ENCODE data around the gene SH3BP1. TPM values are rescaled to one million over a fixed set of nuclear protein-coding genes. Genes with fewer than 3 reads are reported as not detected.

The SH3BP1 gene
- total RNA-seq, 1 experiment from 2014 or later, result 0.95 TPM

DNA sequence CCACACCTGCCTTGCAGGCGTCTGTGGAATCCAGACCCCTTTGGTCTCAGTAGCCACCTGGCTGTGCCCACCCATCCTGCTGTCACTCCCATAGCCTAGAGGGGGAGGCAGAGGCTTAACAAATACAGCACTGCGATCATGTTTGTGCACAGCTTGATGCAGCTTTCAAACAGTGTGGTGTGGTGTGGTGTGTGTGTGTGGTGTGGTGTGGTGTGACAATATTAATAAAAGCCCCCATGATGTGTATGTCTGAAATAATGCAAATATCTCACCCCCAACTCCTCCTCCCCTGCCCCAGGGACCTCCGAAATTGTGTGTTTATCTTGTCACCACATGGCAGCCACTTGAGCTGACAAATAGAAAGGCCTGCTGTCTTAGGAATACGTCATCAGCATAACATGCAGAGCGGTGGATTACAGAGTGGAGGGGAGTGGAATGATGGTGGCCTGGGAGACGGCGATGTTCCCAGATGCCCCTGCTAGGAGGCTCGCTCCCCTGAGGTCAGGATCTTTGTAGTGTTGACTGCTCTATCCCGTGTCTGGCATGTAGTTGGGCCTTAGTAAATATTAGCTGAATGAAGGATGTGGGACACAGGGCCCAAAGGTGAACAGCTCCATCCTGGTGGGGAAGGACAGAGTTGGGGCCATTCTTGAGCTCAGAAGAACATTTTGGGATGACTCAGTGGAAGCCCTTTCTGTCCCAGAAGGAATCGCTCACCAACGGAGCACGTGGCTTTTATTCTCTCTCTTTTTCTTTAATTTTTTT lies 21.9 kb downstream of the SH3BP1 start:
- Histone ChIP-seq H3K9me3 (no peaks in the 10 kb centered on the region), H3K36me3 (peaks cover 17% of the 10 kb centered on the region), H3K4me3 (peak overlapping the region; percentile 0; the same call in 1 of the 2 replicates), H3K27me3 (no peaks in the 10 kb centered on the region)
- DNase-seq, result no peak

- H3K36me3 ChIP-seq, result peaks cover 22% of the 10 kb centered on the region
- no peak overlapping the region for H3K4me3 ChIP-seq
- H3K9me3 ChIP-seq, result no peaks in the 10 kb centered on the region
- no peaks in the 10 kb centered on the region for H3K27me3 ChIP-seq
- no peak for DNase-seq
These were observed 22.6 kb downstream of the SH3BP1 start for GRCh38 chr22:37662039-37662438.

DNA sequence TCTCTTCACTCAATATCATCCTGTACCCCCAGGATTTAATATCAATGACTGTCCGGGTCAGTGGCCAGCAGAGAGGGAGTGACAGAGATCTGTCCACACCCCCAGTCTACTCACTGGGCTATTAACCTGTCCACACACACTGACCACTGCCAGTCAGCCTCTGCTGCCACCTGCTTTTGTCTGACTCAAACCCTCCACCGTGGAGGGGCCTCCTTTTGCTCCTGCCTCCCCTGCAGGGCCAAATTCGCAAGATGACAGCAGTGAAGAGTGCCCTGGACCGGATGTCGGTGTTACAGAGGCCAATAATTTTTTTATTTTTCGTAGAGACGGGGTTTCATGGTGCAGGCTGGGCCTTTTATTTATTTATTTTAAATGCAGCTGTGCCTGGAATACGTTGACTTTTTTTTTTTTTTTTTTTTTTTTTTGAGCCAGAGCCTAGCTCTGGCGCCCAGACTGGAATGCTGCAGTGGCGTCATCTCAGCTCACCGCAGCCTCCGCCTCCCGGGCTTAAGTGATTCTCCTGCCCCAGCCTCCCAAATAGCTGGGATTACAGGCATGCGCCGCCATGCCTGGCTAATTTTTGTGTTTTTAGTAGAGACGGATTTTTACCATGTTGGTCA lies 24.2 kb downstream of the SH3BP1 start:
- H3K36me3 ChIP-seq, result peaks cover 23% of the 10 kb centered on the region

GRCh38 chr22:37664249-37665101 lies 25.0 kb downstream of the SH3BP1 start:
- no peak for DNase-seq
- Histone ChIP-seq H3K27me3 (no peaks in the 10 kb centered on the region), H3K4me3 (no peak overlapping the region), H3K36me3 (peaks cover 23% of the 10 kb centered on the region), H3K9me3 (no peaks in the 10 kb centered on the region)

More for the DNA sequence above, 24.2 kb downstream of the SH3BP1 start:
- Histone ChIP-seq H3K4me3 (no peak overlapping the region), H3K9me3 (no peaks in the 10 kb centered on the region), H3K27me3 (no peaks in the 10 kb centered on the region)
- no peak for DNase-seq

DNA sequence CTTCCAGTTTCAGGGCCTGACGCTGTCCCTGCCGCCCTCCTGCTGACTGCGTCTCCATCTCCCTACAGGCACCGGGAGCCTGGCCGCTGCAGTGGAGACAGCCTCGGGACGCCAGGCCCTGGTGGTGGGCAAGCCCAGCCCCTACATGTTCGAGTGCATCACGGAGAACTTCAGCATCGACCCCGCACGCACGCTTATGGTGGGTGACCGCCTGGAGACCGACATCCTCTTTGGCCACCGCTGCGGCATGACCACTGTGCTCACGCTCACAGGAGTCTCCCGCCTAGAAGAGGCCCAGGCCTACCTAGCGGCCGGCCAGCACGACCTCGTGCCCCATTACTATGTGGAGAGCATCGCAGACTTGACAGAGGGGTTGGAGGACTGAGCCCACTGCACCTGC lies 26.0 kb downstream of the SH3BP1 start:
- Histone ChIP-seq H3K4me3 (no peak overlapping the region), H3K27me3 (no peaks in the 10 kb centered on the region), H3K9me3 (no peaks in the 10 kb centered on the region), H3K36me3 (peaks cover 23% of the 10 kb centered on the region)
- DNase-seq, result no peak

DNA sequence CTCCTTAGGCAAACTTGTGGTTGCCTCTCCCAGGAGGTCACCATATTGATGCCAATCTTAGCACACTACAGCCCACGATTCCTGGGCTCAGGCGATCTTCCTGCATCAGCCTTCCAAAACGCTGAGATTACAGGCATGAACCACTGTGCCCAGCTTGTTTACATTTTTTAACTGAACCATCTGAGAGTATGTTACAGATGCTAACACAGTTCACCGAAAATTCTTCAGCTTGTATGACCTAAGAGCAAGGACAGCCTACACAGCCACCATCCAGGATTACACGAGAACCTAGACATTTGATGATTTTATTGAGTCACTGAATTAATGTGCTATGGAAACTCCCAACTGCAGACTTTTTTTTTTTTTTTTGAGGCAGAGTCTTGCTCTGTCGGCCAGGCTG lies 30.1 kb downstream of the SH3BP1 start:
- H3K4me3 ChIP-seq, result no peak overlapping the region

GRCh38 chr22:37672206-37672919 lies 32.9 kb downstream of the SH3BP1 start:
- no peak for DNase-seq
- H3K9me3 ChIP-seq, result no peaks in the 10 kb centered on the region
- H3K27me3 ChIP-seq, result no peaks in the 10 kb centered on the region
- H3K36me3 ChIP-seq, result peaks cover 15% of the 10 kb centered on the region
- no peak overlapping the region for H3K4me3 ChIP-seq

More for the DNA sequence above, 30.1 kb downstream of the SH3BP1 start:
- no peaks in the 10 kb centered on the region for H3K9me3 ChIP-seq
- H3K27me3 ChIP-seq, result no peaks in the 10 kb centered on the region
- DNase-seq, result no peak
- H3K36me3 ChIP-seq, result peaks cover 14% of the 10 kb centered on the region

GRCh38 chr22:37672920-37673455 lies 33.5 kb downstream of the SH3BP1 start:
- Histone ChIP-seq H3K27me3 (no peaks in the 10 kb centered on the region), H3K9me3 (no peaks in the 10 kb centered on the region), H3K36me3 (peaks cover 19% of the 10 kb centered on the region), H3K4me3 (no peak overlapping the region)
- DNase-seq, result no peak

DNA sequence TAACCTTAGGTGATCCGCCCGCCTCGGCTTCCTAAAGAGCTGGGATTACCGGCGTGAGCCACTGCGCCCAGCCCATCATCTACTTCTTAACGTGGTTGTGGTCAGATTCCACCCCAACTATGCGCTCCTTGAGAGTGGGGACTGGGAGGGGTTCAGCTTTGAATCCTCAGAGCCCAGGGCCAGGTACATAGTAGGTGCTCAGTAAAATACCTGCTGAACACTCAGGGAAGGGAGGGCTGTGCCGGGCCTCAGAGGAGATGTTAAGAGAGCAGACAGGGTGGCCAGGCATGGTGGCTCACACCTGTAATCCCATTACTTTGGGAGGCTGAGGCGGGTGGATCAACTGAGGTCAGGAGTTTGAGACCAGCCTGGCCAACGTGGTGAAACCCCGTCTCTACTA lies 34.8 kb downstream of the SH3BP1 start:
- no peak for DNase-seq

DNA sequence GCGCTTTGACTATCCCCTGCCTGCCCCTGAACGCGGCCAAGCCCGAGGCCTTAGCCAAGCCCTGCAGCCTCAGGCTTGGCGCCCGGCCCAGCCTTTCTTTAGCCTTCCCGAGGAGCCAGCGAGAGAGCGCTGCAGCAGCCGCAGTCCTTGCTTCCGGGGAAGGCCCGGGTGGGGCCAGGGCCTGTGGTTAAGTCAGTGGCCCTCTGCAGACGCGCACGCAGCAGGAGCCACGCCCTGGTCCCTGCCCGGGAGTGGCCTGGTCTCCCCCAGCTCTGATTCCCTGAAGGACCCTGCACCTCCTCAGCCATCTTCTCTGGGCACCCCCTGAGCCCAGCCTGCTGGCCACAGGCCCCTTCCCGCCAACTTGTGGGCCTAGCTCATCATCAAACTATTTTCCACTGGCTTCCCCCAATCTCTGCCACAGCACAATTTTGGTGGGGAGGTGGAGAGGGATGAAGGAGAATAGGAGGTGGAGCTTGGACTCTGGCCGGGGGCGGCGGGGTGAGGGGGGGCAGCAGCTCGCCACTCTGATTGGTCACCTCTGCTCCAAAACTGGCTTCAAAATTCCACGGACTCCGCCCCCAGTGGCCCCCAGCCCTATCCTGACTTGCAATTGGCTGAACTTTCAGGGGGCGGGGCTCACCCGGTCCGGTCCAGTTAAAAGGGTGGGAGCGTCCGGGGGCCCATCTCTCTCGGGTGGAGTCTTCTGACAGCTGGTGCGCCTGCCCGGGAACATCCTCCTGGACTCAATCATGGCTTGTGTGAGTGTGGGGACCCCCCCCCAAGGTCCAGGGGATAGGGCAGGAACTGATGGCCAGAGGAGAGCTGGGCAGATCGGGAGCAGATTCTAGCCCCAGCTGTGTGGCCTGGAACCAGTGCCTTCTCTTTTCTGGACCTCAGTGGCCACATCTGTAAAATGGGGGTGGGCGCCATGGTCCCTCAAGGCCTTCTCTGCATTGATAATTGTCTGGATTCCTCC lies 35.8 kb downstream of the SH3BP1 start, which contains the start of gene LGALS1:
TSS of gene LGALS1 (plus strand) at position 686 of the 979 bp plus-strand sequence. CDS start at position 753, 67 bp downstream.
- no peaks in the 10 kb centered on the region for H3K9me3 ChIP-seq
- no peaks in the 10 kb centered on the region for H3K27me3 ChIP-seq
- H3K4me3 ChIP-seq, result peak within 1 kb of the TSS; percentile 82
- peaks cover 40% of the 10 kb centered on the region for H3K36me3 ChIP-seq
- peak; percentile 99 for DNase-seq

More for the DNA sequence above, 34.8 kb downstream of the SH3BP1 start:
- H3K36me3 ChIP-seq, result peaks cover 31% of the 10 kb centered on the region
- no peak overlapping the region for H3K4me3 ChIP-seq
- H3K27me3 ChIP-seq, result no peaks in the 10 kb centered on the region
- H3K9me3 ChIP-seq, result no peaks in the 10 kb centered on the region

DNA sequence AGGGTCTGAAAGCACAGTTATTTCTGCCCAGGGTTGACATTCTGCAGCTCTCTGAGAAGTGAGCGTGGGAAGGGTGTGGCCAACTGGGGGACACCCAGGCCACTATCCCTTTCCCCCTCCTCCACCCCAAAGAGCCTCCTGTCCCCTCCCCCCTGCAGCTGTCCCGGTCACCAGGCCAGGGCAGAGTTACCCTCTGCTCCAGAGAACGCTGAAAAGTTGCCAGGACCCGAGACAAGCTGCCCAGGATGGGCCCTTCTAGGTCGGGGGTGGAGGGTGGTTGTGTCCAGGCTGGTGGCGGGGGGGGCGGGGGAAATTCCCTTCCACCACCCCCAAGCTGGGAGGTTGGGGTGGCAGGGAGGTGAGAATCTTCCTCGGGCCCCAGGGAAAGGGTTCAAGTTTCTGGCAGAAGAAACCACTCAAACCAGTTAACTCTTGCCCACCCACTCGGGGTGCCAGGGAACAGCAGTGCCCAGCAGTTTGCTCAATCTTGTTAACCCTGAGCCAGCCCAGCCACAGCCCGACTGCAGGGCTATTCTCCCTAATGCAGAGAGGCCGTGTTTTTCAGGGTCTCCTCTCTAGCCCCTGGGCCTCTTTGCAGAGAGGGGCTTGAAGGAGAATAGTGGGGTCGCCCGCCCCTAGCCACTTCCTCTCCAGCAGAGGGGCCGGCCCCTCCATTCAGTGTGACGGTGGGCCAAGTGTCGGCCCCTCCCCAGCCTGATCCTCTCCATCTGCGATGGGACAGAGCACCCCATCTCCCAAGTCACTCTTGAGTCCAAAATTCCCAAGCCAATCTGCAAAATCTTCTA lies 36.7 kb downstream of the SH3BP1 start:
- Histone ChIP-seq H3K36me3 (peaks cover 40% of the 10 kb centered on the region), H3K27me3 (no peaks in the 10 kb centered on the region), H3K4me3 (peak overlapping the region; percentile 82), H3K9me3 (no peaks in the 10 kb centered on the region)
- peak; percentile 69 for DNase-seq

DNA sequence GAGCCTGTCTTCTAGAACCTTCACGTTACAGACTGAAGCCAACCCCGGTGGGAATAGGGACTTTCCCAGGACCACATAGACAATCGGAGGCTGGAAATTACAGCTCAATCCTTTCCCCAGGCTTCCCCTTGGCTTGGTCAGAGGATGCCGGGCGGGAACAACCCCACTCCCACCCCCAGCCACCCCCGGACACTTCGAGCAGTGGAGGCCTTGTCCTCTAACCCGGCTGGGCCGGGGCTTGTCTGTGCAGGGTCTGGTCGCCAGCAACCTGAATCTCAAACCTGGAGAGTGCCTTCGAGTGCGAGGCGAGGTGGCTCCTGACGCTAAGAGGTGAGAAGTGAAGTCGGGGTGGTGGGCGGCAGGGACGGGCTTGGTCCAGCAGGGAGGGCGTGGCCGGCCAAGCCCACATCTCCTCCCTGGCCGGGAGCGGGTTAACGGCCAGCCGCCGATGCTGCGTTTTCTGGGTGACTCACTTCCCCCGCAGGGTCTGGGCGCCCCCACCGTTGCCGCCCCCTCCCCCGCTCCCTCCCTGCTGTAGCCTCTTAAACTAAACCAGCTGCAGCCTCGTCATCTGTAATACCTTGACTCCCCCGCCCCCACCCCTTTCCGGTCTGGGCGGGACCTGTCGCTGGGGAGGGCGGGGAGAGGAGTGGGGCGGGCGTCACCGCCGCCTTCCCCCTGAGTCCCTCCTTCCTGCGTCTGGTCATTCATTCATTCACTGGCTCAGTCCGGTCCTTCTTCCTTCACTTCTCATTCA lies 37.4 kb downstream of the SH3BP1 start:
- Histone ChIP-seq H3K9me3 (no peaks in the 10 kb centered on the region), H3K4me3 (peak overlapping the region; percentile 82), H3K36me3 (peaks cover 40% of the 10 kb centered on the region), H3K27me3 (no peaks in the 10 kb centered on the region)
- peak; percentile 96 for DNase-seq

- peaks cover 40% of the 10 kb centered on the region for H3K36me3 ChIP-seq
These were observed 38.1 kb downstream of the SH3BP1 start for GRCh38 chr22:37677493-37677974.

GRCh38 chr22:37678372-37678771 lies 38.9 kb downstream of the SH3BP1 start:
- Histone ChIP-seq H3K36me3 (peaks cover 40% of the 10 kb centered on the region), H3K4me3 (no peak overlapping the region), H3K9me3 (no peaks in the 10 kb centered on the region), H3K27me3 (no peaks in the 10 kb centered on the region)
- DNase-seq, result no peak

More at GRCh38 chr22:37677493-37677974, 38.1 kb downstream of the SH3BP1 start:
- Histone ChIP-seq H3K27me3 (no peaks in the 10 kb centered on the region), H3K9me3 (no peaks in the 10 kb centered on the region), H3K4me3 (peak overlapping the region; percentile 82)
- DNase-seq, result no peak

Measured in MG63 (cell line).